NOMO-1 treated with DMSO at 0.1 percent for 48 hours (cell line): Measurements from ENCODE around the gene MIDN.
"Not testable (repeated sequence)": the region's sequence is repeated elsewhere in the genome, so short reads cannot be mapped to it uniquely, and the experiment has no call there.

Experiments used
- DNase-seq: peaks from one replicate; lab custom pipeline; 2025; ENCODE audit not compliant: unreplicated experiment; lab: John Stamatoyannopoulos, UW

The MIDN gene

GRCh38 chr19:1291761-1292418 is 43.5 kb downstream of the MIDN start:
- no peak for DNase-seq

- DNase-seq = no peak
Measured at GRCh38 chr19:1292419-1293151, 44.2 kb downstream of the MIDN start.

GRCh38 chr19:1293782-1294604 is 45.6 kb downstream of the MIDN start:
- DNase-seq = no peak

GRCh38 chr19:1294688-1295087 is 46.3 kb downstream of the MIDN start:
- no peak for DNase-seq

- no peak for DNase-seq
Measured at GRCh38 chr19:1295169-1296012, 47.0 kb downstream of the MIDN start.

GRCh38 chr19:1296078-1296477 is 47.7 kb downstream of the MIDN start:
- no peak for DNase-seq

- no peak for DNase-seq
Measured at GRCh38 chr19:1296575-1297271, 48.3 kb downstream of the MIDN start.

- DNase-seq = no peak
Measured at GRCh38 chr19:1298235-1298634, 49.9 kb downstream of the MIDN start.

- DNase-seq = no peak
Measured at GRCh38 chr19:1299801-1300200, 51.4 kb downstream of the MIDN start.

- no peak for DNase-seq
Measured at GRCh38 chr19:1300744-1301490, 52.5 kb downstream of the MIDN start.

- DNase-seq = no peak
Measured at GRCh38 chr19:1302533-1303239, 54.3 kb downstream of the MIDN start.

- DNase-seq = no peak
Measured at GRCh38 chr19:1304197-1304924, 56.0 kb downstream of the MIDN start.

GRCh38 chr19:1305354-1305753 is 57.0 kb downstream of the MIDN start:
- not testable (repeated sequence) for DNase-seq

- DNase-seq = no peak
Measured at GRCh38 chr19:1307320-1307719, 58.9 kb downstream of the MIDN start.

- DNase-seq = no peak
Measured at GRCh38 chr19:1307755-1308303, 59.4 kb downstream of the MIDN start.

- DNase-seq = no peak
Measured at GRCh38 chr19:1308718-1309117, 60.3 kb downstream of the MIDN start.
